ENCODE measurements around the gene RHBDD2.

RHBDD2 gene

GRCh38 chr7:75931680-75932079, 52.8 kb downstream of the RHBDD2 start:
- Mint-ChIP-seq H3K36me3 (peaks cover 13% of the 10 kb centered on the region), H3K27ac (no peak overlapping the region), H3K27me3 (no peaks in the 10 kb centered on the region), H3K4me3 (no peak overlapping the region), H3K4me1 (peaks cover 10% of the 10 kb centered on the region), H3K9me3 (no peaks in the 10 kb centered on the region)
- no peak for DNase-seq (ENCODE audit: low spot score in 2 of 2)
- ATAC-seq (ENCODE audit: low read depth): no peak

GRCh38 chr7:75937958-75938786, 59.3 kb downstream of the RHBDD2 start:
- DNase-seq (ENCODE audit: low spot score in 2 of 2) (no peak), ATAC-seq (ENCODE audit: low read depth) (no peak)
- Mint-ChIP-seq H3K4me3 (no peak overlapping the region), H3K27me3 (no peaks in the 10 kb centered on the region), H3K4me1 (peaks cover 2% of the 10 kb centered on the region), H3K9me3 (no peaks in the 10 kb centered on the region), H3K36me3 (peaks cover 12% of the 10 kb centered on the region), H3K27ac (no peak overlapping the region)

Data from memory B cell (primary cell).